HG02973 (cell line): ENCODE results near the gene ZNF277.
"Not testable (repeated sequence)": the region's sequence is repeated elsewhere in the genome, so short reads cannot be mapped to it uniquely, and the experiment has no call there.

Source experiments
- ATAC-seq: cut with Tn5 transposase; IDR thresholded peaks from one replicate; pipeline ENCODE4 v1.9.1; 2021; ENCODE audit warnings: moderate library complexity; ENCODE audit not compliant: unreplicated experiment

Gene ZNF277

GRCh38 chr7:112249967-112250366 is 43.5 kb downstream of the ZNF277 start:
- ATAC-seq: not testable (repeated sequence)

- ATAC-seq: no peak
Observed at GRCh38 chr7:112252141-112252540, 45.6 kb downstream of the ZNF277 start.

GRCh38 chr7:112252691-112253090 is 46.2 kb downstream of the ZNF277 start:
- no peak for ATAC-seq

GRCh38 chr7:112254156-112254555 is 47.7 kb downstream of the ZNF277 start:
- ATAC-seq: no peak

- no peak for ATAC-seq
Observed at GRCh38 chr7:112254709-112255387, 48.4 kb downstream of the ZNF277 start.

GRCh38 chr7:112255388-112255720 is 48.9 kb downstream of the ZNF277 start:
- no peak for ATAC-seq

GRCh38 chr7:112257073-112257472 is 50.6 kb downstream of the ZNF277 start:
- ATAC-seq: no peak

- no peak for ATAC-seq
Observed at GRCh38 chr7:112260911-112261310, 54.4 kb downstream of the ZNF277 start.

- no peak for ATAC-seq
Observed at GRCh38 chr7:112262036-112262435, 55.5 kb downstream of the ZNF277 start.

GRCh38 chr7:112262855-112263487 is 56.5 kb downstream of the ZNF277 start:
- no peak for ATAC-seq

- ATAC-seq: no peak
Observed at GRCh38 chr7:112263519-112263918, 57.0 kb downstream of the ZNF277 start.

GRCh38 chr7:112266141-112266540 is 59.6 kb downstream of the ZNF277 start:
- no peak for ATAC-seq

GRCh38 chr7:112266595-112267270 is 60.2 kb downstream of the ZNF277 start:
- ATAC-seq: no peak

- no peak for ATAC-seq
Observed at GRCh38 chr7:112267944-112268691, 61.6 kb downstream of the ZNF277 start.

GRCh38 chr7:112271162-112271561 is 64.7 kb downstream of the ZNF277 start:
- no peak for ATAC-seq

- no peak for ATAC-seq
Observed at GRCh38 chr7:112272921-112273561, 66.5 kb downstream of the ZNF277 start.

- no peak for ATAC-seq
Observed at GRCh38 chr7:112279042-112279441, 72.5 kb downstream of the ZNF277 start.

- ATAC-seq: no peak
Observed at GRCh38 chr7:112280267-112280666, 73.8 kb downstream of the ZNF277 start.

GRCh38 chr7:112282476-112283188 is 76.1 kb downstream of the ZNF277 start:
- no peak for ATAC-seq

- peak; percentile 49 for ATAC-seq
Observed at GRCh38 chr7:112283382-112283910, 77.0 kb downstream of the ZNF277 start.
